Umbilical cord (tissue), 2 donors: ENCODE results near the gene TMEM175. TPM values are rescaled to one million over a fixed set of nuclear protein-coding genes. Genes with fewer than 3 reads are reported as not detected.
"Not testable (repeated sequence)": the region's sequence is repeated elsewhere in the genome, so short reads cannot be mapped to it uniquely, and the experiment has no call there.

ENCODE experiments used
- DNase-seq: peaks from one replicate; pipeline ENCODE4 v3.0.0-alpha.2; 2015; ENCODE audit warnings: low spot score
- total RNA-seq: library from RNA; depleted of rRNA; stranded (reverse); fragments of >200 nt; gene quantifications from one replicate; pipeline ENCODE4 v1.2.3, GENCODE V29; 2014; ENCODE audit warnings: low replicate concordance; ENCODE audit not compliant: insufficient read depth

TMEM175 gene
- total RNA-seq, 1 donor from 2014 or later = 39.7 TPM

DNA sequence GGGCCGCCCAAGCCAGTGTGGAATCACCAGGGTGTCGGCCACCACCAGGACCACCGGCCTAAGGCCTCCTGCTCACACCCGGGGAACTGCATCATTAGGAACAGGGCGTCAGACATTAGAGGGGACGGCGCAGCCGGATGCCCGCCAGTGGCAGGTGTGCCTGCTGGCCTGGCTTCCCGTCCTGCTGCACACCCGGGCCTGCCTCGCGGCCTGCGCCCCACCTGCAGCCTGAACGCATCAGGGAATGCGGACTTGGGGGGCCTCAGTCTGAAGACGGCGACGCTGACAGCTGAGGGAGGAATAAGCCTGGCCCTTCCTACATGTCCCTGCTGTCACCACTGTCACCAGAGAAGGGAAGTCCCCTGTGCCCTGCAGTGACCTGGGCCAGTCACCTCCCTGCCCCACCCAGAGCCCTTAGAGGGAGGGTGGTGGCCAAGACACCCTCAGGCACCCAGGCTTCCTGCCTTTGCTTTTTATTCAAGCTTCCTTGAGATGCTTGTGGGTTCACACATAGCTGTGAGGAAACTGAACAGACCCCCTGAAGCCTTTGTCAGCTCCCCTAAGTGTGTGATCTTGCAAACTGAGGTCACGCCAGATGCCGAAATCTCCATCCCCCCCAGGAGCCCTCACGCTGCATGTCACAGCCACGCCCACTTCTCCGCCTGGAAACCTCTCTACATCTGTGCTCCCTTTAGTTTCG is 37.9 kb downstream of the TMEM175 start:
- DNase-seq = no peak

DNA sequence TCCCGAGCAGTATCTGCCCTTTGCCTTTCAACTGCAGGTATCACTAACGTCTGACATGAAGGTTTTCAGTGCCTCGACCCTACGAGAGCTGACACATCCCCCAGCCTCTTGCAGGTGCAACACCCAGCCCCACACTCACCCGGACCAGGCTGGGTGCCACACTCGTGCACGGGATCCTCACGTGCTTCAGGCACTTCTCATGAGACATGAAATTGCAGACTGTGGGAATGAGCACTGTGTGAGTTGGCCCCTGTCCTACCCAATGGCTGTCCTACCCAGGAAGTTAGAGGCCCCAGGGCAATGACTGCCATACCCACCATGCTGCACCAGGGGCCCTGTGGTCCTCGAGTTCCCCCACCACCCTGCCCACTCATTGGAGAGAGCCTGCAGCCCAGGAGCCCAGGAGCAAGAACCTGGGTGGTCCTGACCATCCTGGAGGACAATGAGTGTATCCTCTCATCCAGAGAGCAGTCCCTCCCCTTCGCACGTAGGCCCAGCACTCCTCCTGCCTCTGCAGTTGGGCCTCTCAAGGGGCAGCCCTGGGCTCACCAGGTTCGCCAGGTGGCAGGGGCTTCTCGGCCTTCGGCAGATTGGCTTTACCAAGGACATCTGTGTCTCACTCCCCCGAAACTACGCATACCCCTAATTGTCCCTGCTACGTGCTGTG is 38.7 kb downstream of the TMEM175 start:
- DNase-seq = no peak

DNA sequence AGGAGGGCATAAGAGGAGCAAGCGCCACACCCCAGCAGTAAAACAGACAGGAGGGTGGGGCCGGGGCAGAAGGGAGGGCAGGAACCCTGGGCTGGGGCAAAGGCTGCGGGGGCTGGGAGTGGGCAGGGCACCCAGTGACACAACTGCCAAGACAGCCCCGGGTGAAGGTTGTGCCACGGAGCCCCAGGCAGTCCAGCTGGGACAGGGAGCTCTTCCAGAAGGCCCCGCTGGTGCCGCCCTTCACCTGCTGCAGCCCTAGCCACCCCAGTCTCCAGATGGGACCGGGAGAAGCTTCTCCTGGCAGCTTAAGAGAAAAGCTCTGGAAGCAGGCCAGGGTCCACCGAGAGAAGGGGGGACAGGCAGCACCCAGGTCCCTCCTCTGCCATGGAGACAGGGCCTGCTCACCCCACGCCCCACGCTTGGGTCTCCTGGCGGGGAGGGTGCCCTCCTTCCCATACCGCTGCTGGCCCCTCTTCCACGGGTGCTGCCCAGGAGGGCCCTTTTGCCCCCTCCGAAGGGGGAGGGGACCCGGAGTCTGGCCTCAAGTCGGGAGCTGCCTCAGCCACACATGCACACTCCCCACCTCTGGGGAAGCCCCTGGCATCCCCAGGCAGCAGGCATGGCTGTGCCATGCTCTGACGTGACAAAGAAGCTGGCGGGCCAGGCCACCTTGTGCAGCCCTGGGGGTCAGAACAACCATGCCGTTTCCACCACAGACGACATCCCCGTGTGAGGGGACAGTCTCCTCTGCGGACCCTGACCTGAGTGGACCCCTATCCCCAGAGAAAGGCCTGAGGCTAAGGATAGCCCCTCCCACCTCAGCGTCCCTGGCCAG is 39.6 kb downstream of the TMEM175 start:
- no peak for DNase-seq

DNA sequence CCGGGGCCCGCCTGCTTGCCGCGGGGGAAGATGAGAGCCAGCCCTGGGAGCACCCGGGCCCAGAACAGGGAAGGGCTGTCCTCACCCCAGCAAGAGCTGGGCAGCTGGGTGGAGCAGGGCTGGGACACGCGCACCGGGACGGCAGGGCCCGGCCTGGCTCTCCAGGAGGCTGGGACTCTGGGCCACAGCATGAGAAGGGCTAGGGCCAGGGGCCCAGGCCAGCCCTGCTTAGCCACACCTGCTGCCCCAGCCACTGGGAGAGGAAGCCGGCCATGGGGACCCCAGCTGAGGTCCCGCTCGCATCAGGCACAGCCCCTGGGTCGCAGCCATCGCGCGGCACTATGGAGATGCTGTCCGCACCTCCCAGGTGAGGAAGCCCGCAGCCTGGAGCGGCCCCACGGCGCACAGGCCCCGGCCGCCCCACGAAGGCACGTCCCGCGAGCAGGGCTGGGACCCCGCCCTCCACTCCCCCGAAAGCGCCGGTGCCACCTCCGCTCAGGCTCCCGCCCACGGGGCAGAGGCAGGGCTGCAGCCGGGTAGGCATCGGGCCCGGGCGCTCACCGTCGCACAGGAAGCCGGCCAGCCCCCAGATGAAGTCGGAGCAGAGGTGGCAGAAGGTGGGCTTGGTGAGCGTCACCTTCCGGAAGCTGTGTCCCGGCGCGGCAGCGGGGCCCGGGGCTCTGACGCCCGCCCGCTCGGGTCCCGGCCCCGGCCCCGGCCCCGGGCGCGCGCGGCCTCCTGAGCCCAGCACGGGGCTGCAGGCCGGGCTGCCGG is 40.6 kb downstream of the TMEM175 start:
- no peak for DNase-seq

DNA sequence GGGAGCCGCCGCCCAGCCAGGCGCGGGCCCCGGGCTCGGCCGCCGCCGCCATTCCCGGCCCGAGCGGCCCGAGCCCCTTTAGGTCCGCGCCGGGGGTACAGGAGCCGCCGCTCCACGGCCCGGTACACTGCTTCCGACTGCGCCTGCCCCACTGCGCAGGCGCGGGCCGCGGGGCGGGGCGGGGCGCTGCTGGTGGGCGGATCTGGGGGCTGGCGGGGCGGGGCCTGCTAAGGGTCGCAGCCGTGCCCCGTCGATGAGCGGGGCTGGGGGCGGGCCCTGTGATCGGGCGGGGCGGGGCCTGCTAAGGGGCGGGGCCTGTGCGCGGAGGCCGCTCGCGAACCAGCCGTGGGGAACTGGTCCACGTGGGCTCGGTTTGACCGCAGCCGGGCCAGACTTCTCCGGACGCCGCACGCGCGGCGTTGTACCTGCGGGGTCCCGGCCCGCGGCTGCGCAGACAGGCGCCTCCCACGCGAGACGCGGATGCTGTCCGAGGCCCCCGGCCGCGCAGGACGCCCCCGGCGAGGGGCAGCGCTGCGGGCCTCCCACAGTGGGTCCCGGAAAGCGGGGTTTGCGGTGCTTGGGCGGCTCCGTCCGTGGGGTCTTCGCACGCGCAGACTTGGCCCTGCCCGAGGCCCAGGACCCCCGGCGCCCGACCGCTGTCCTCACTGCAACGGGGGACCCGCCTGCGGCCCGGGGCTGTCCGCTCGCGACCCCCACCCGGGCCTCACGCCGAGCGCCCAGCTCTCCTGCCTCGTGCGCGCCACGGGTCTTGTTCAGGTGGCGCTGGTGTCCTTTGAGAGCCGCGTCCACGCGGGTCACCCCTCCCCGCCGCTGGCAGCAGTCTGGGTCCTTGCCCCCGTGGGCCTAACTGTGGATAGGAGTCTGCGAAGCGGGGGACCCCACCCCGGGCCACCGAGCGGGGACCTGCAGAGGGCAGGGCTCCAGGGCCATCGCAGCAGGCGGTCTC is 41.5 kb downstream of the TMEM175 start, which contains the start of gene DGKQ:
DGKQ (minus strand) TSS at position 139 of the 967 bp plus-strand sequence; CDS start at position 52, 87 bp downstream.
- DNase-seq = peak; percentile 80

DNA sequence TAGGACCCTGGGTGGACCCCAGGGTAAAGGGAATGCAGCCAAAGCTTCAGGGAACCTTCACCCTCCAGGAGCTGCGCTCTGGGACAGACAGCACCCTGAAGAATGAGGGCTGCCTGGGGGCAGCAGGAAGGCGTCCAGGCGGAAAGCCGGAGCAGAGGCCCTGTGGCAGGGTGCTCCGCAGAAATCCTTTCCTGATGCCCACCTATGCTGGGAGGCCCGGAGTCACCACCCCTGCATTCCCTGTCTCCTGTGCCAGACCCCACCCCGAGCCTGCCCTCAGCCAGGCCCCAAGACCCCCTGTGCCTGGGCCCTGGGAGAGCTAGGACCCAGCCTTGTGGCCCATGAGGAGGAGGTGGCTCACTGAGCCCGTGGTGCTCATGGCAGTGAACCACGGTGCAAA is 42.4 kb downstream of the TMEM175 start:
- no peak for DNase-seq

DNA sequence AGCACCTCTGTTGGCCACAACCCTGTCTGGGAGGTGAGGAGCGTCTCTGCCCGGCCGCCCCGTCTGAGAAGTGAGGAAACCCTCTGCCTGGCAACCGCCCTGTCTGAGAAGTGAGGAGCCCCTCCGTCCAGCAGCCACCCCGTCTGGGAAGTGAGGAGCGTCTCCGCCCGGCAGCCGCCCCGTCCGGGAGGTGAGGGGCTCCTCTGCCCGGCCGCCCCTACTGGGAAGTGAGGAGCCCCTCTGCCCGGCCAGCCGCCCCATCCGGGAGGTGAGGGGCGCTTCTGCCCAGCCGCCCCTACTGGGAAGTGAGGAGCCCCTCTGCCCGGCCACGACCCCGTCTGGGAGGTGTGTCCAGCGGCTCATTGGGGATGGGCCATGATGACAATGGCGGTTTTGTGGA is 43.8 kb downstream of the TMEM175 start:
- DNase-seq = not testable (repeated sequence)

DNA sequence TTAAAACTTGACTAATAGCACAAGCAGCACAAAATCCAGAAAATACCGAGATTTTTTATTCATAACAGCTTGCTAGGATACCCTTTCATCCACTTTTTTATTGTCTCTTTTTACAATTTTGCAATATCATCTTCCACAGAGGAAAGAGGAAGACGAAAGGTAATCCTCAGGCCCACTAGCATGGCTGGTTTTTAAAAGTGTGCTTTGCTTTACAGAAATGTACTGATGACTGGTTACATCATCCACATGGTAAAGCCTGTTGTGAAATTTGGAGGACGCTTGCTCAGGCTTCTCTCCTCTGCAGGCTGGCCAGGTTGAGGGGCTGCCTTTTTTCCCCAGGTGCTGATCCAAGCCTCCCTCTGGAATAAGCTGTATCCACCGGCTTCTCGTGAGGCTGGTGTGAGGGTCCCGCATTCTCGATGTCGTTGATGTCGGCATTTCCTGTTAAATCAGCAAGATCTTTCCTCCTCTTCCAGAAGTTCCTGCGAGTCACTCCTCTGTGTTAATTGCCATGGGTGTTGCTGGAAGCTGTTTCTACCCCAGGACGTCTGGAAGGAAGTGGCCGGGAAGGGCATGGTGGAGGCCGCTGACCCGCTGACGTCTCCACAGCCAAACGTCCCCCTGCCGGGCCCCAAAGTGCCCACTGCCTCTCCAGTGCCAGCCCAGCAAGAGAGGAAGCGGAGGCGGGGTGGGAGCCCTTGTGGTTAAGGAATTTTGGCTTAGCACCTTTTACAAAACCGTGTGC is 46.9 kb downstream of the TMEM175 start:
- peak; percentile 85 for DNase-seq

DNA sequence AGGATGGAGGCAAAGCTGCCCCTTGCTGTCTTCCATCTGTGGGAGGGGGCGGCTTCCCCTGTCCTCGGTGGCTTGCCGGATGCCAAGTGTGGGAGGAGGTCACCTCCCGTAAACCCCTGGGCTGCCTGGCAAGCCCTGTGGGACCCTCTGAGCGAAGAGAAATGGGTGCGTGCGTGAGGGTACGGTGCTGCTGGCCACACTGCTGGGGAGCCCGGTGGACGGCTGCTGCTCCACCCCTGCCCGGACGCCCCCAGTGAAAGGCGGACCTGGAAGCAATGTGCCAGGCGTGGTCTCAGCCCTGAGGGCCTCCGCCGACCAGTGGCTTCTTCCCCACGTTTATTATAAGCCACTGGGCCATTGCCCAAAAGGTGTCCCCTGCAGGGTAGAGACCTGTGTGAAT is 50.0 kb downstream of the TMEM175 start:
- no peak for DNase-seq

DNA sequence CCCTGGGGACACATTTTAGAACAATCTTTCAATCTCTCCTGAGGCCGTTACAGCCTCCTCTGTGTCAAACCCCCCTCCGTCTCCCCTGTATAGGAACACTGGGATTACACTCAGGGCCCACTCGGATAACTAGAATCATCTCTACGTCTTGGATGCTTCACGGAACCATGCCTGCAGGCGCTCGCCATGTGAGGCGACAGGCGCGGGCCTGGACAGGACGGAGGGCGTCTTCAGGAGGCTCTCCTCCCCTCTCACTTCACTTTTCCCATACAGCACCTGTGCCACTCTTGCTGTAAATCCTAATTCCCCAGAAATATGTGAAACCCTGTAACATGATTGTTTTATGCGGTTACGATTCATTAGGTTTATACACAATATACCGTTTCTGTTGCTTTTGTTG is 50.6 kb downstream of the TMEM175 start:
- no peak for DNase-seq

DNA sequence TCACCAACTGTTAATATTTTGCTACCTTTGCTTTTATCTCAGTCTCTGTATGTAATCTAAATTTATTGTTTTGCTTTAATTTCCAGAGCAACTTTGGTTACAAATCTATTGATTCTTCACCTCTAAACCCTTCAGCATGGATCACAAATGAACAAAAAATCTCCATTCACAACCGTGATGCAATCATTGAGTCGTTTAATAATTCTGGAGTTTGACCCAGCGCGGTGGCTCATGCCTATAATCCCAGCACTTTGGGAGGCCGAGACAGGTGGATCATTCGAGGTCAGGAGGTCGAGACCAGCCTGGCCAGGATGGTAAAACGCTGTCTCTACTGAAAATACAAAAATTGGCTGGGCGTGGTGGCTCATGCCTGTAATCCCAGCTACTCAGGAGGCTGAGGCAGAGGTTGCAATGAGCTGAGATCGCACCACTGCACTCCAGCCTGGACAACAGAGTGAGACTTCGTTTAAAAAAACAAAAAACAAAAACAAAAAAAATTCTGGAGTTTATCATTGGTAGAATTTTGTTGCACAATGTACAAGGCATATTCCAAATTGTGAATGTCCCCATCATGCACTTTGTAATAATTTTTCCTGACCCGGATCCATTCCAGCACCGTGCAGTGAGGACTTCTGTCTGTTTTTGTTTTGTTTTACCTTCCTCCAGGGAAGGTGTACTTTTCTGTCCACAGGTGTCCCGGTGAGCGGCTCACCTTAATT is 52.2 kb downstream of the TMEM175 start:
- no peak for DNase-seq

DNA sequence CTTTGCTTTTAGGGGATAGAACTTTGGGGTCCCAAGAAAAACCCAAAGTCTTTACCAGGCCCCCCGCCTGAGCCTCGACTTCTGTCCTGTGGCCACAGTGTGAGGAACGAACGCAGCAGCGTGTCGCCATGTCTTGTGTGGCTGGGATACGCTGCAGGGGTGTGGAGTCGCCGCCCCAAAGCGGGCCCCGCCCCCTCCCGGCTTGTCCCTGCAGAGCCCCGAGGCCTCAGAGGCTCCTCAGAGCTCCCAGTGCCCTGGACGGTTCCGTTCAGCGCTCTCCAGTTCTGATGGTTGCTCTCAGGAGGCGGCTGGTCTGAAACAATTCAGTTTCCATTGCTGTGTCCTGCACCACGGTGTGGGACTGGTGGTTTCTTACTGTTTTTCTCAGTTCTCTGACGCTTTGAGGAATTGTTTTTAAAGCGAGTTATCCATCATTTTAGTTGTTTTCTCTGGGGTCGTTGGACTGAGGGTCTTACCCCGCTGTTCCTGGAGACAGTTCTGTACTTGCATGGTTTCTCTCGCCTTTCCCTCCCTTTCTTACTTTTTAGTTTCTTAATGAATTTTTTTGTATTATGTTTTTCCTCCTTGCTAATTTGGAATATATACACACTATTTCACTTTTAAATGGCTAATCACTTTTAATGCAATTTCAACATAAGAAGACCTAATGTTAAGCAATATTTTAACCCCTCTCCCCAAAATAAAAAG is 53.0 kb downstream of the TMEM175 start:
- peak; percentile 55 for DNase-seq

DNA sequence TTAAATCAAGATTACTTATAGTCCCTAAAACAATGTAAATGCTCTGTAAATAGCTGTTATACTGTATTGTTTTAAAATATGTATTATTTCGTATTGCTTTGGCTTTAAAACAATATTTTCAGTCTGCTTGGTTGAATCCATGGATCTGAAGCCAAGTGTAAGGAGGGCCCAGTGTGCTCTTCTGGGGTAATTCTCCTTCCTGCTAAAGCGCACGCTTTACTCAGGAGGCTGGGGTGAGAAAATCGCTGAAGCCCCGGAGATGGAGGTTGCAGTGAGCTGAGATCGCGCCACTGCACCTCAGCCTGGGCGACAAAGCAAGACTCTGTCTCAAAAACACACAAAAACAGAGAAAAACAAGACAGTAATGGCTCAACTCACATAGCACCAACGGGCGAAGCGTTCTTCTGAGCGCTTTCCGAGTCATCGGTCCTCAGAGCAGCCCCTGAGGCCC is 54.2 kb downstream of the TMEM175 start:
- peak; percentile 30 for DNase-seq

DNA sequence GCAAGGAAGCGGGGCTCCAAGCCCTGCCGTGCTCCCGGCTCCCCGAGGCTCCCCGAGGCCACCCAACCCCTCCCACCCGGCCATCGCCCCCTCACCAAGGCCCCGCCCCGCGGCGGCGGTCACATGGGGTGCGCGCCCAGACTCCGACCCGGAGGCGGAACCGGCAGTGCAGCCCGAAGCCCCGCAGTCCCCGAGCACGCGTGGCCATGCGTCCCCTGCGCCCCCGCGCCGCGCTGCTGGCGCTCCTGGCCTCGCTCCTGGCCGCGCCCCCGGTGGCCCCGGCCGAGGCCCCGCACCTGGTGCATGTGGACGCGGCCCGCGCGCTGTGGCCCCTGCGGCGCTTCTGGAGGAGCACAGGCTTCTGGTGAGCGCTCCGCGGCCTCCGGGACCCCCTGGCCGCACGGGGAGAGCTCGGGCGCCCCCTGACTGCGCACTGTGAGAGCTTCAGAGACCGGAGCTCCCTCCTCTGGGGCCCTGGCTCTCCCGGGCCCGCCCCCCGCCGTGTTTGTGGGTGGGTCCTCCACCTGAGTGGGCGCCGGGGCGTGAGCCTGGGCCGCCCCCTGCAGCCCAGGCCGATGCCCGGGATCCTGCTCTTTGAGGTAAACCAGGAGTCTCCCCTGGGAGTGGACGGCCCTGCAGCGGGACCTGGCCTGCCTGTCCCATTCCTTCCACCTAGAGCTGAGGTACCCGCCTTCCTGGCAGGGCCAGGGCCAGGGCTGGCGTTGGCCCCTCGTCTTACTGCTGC is 54.8 kb downstream of the TMEM175 start, which contains the start of gene IDUA:
IDUA (plus strand) TSS at position 166 of the 745 bp plus-strand sequence; CDS start at position 207, 41 bp downstream.
- peak; percentile 83 for DNase-seq

DNA sequence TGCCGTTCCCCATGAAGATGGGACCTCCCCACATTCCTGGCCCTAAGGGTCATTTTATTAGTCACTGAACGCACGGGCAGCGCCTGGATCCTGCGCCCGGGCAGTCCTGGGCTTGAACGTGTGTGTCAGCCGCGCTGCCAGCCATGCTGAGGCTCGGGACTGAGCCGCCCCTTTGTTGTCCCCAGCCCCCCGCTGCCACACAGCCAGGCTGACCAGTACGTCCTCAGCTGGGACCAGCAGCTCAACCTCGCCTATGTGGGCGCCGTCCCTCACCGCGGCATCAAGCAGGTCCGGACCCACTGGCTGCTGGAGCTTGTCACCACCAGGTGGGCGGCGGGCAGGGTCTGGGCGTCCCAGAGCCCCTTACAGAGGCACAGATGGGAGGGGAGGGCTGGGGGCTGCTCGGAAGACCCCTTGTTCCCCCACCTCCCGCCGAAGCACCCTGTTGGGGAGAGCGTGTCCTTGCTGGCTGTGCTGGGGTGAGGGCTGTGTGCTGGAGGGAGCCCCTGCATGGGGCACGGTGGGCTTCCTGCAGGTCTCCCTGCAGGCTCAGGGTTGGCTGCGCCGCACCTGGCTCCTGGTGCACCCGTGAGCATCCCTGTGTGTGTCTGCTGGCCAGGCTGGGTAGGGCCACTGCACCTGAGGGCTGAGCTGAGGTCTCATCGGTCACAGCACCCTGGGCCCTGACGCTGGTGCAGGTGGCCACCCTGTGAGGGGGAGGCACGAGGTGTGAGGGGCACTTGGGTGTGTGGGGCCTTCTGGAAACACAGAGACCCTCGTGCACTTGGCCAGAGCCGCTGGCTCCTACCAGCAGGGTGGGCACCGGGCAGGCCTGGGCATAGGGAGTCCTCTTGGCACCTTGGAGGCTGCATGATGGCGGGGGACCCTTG is 55.6 kb downstream of the TMEM175 start:
- no peak for DNase-seq
